Activated naive CD4-positive, alpha-beta T cell treated with anti-CD3 and anti-CD28 coated beads, Interleukin-2, amount 50 U/mL, for 72 hours (primary cell): ENCODE data around the gene IL10RA. TPM values are rescaled to one million over a fixed set of nuclear protein-coding genes. Genes with fewer than 3 reads are reported as not detected.
A peak's percentile ranks its signal among the peaks of the same experiment; 100 is the strongest.

Experiments used
- ATAC-seq, 2 donors: fragments of 150-1000 bp; cut with Tn5 transposase; 2 replicates each; pipeline ENCODE4 v1.10.0; 2021; ENCODE audit warnings: mild to moderate bottlenecking in 2 of 2, moderate library complexity in 2 of 2
- DNase-seq, 2 donors: peaks; one replicate each; pipeline ENCODE4 v3.0.0; 2021 to 2022; ENCODE audit warnings: low spot score in 2 of 2
- H3K27ac Mint-ChIP-seq, 2 donors: one replicate each; pipeline ENCODE4 v1.8.0; 2022; ENCODE audit warnings: mild to moderate bottlenecking in 2 of 2, mixed read lengths in 2 of 2
- H3K36me3 Mint-ChIP-seq, 2 donors: one replicate each; pipeline ENCODE4 v1.8.0; 2022; ENCODE audit warnings: mixed read lengths in 2 of 2
- H3K9me3 Mint-ChIP-seq, 2 donors: one replicate each; pipeline ENCODE4 v1.8.0; 2022; ENCODE audit warnings: mixed read lengths in 2 of 2
- total RNA-seq, 2 donors: library from RNA; stranded (reverse); gene quantifications; one replicate each; pipeline ENCODE4 v1.2.3, GENCODE V29; 2022

The IL10RA gene
- total RNA-seq, 2 donors from 2014 or later = 31.6 to 32.2 TPM

GRCh38 chr11:118042141-118042540 is 55.9 kb downstream of the IL10RA start:
- H3K36me3 Mint-ChIP-seq = no peaks in the 10 kb centered on the region
- no peaks in the 10 kb centered on the region for H3K9me3 Mint-ChIP-seq
- peak overlapping the region; percentile 51 to 72 for H3K27ac Mint-ChIP-seq
- ATAC-seq = peak in 1 of 2 donors; percentile 15
- no peak for DNase-seq

GRCh38 chr11:118042796-118043195 is 56.6 kb downstream of the IL10RA start:
- Mint-ChIP-seq H3K27ac (peak overlapping the region in 1 of 2 donors; percentile 72), H3K36me3 (no peaks in the 10 kb centered on the region), H3K9me3 (no peaks in the 10 kb centered on the region)
- ATAC-seq = no peak
- no peak for DNase-seq

- Mint-ChIP-seq H3K9me3 (no peaks in the 10 kb centered on the region), H3K36me3 (no peaks in the 10 kb centered on the region), H3K27ac (peak overlapping the region in 1 of 2 donors; percentile 89)
- DNase-seq (no peak), ATAC-seq (peak in 1 of 2 donors; percentile 32)
These were observed 59.0 kb downstream of the IL10RA start for GRCh38 chr11:118045191-118045590.

- H3K36me3 Mint-ChIP-seq = no peaks in the 10 kb centered on the region
- ATAC-seq (peak; percentile 77 to 82), DNase-seq (peak in 1 of 2 donors; percentile 22)
- H3K9me3 Mint-ChIP-seq = no peaks in the 10 kb centered on the region
- H3K27ac Mint-ChIP-seq = peak overlapping the region; percentile 89 to 95
These were observed 60.1 kb downstream of the IL10RA start for GRCh38 chr11:118046051-118046963.

- peak; percentile 13 to 29 for ATAC-seq
- Mint-ChIP-seq H3K9me3 (no peaks in the 10 kb centered on the region), H3K27ac (peak overlapping the region; percentile 89 to 95), H3K36me3 (no peaks in the 10 kb centered on the region)
- peak in 1 of 2 donors; percentile 29 for DNase-seq
These were observed 60.9 kb downstream of the IL10RA start for GRCh38 chr11:118046964-118047700.

- DNase-seq (no peak), ATAC-seq (no peak)
- H3K27ac Mint-ChIP-seq = peak overlapping the region; percentile 41 to 89
- no peaks in the 10 kb centered on the region for H3K9me3 Mint-ChIP-seq
- H3K36me3 Mint-ChIP-seq = no peaks in the 10 kb centered on the region
These were observed 61.6 kb downstream of the IL10RA start for GRCh38 chr11:118047749-118048148.

- ATAC-seq (no peak), DNase-seq (no peak)
- Mint-ChIP-seq H3K36me3 (no peaks in the 10 kb centered on the region), H3K9me3 (no peaks in the 10 kb centered on the region), H3K27ac (peak overlapping the region in 1 of 2 donors; percentile 58)
These were observed 62.5 kb downstream of the IL10RA start for GRCh38 chr11:118048472-118049370.

GRCh38 chr11:118049771-118050170 is 63.6 kb downstream of the IL10RA start:
- ATAC-seq (no peak), DNase-seq (no peak)
- H3K9me3 Mint-ChIP-seq = no peaks in the 10 kb centered on the region

GRCh38 chr11:118050208-118050891 is 64.2 kb downstream of the IL10RA start:
- Mint-ChIP-seq H3K27ac (peak overlapping the region in 1 of 2 donors; percentile 66), H3K36me3 (no peaks in the 10 kb centered on the region), H3K9me3 (no peaks in the 10 kb centered on the region)
- ATAC-seq (no peak), DNase-seq (no peak)

More at GRCh38 chr11:118049771-118050170, 63.6 kb downstream of the IL10RA start:
- Mint-ChIP-seq H3K36me3 (no peaks in the 10 kb centered on the region), H3K27ac (peak overlapping the region in 1 of 2 donors; percentile 66)

Other genes starting within 250 kb of the IL10RA start
- gene DSCAML1, start 189.2 kb upstream of the IL10RA start, total RNA-seq = 1 to 10 TPM; 2.5 to 5.0 TPM
- 1 to 10 TPM; 1.6 to 4.8 TPM for gene FXYD2, start 161.7 kb upstream of the IL10RA start, total RNA-seq
- under 1 TPM in 1 of 2 donors, not detected in 1; 0.31 TPM for gene FXYD6, start 109.7 kb upstream of the IL10RA start, total RNA-seq
- gene TMPRSS13, start 57.0 kb upstream of the IL10RA start, total RNA-seq = 1 to 10 TPM in 1 of 2 donors, under 1 TPM in 1; 0.39 to 1.8 TPM
- gene TMPRSS4, start 90.7 kb downstream of the IL10RA start, total RNA-seq = not detected
- gene SMIM35, start 100.6 kb downstream of the IL10RA start, total RNA-seq = not detected
- gene SCN4B, start 166.4 kb downstream of the IL10RA start, total RNA-seq = 1 to 10 TPM in 1 of 2 donors, under 1 TPM in 1; 0.25 to 1.8 TPM
- gene SCN2B, start 190.2 kb downstream of the IL10RA start, total RNA-seq = under 1 TPM in 1 of 2 donors, not detected in 1; 0.05 TPM
- gene JAML, start 238.6 kb downstream of the IL10RA start, total RNA-seq = 100 to 1,000 TPM; 125 to 239 TPM